NCI-H146 (cell line): ENCODE results near the gene TTC6.

Experiments used
- DNase-seq: peaks from one replicate; lab custom pipeline; 2025; lab: John Stamatoyannopoulos, UW

The TTC6 gene

DNA sequence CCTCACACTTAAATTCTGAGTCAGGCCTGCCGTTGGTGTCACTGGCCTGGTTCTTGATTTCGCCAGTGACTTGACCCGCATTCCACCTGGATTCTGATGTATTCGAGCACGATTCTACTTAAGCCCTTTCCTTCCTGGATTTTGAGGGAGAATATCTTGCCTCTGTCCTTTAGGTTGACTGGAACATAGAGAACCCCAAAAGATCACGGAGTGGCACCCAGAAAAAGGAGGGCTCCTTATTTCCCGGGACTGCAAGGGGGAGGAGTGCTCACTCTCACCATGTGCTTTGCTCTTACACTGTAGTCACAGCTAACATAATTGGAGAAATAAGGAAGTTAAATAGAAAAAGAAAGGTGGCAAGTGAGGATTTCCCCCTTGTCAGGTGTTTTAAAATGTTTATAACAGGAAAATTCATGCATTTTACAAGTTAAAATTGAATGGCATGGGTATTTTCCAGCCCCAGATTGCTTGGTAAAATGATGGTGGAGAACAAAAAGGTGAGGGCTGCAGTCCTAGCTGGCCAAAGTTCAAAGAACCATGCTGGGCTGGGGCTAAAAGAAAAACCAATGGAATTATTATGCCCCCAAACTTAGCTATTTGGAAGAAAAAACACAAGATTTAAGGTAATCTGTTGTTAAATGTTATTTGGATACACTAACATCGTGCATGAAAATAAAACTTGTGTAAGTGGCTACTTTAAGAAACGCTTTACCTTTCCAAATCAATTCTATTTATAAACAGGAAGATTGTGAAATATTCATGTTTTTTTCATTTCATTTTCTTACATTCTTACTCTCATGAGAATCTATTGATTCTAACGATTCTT lies 9.2 kb upstream of the TTC6 start:
- peak; percentile 7 for DNase-seq

DNA sequence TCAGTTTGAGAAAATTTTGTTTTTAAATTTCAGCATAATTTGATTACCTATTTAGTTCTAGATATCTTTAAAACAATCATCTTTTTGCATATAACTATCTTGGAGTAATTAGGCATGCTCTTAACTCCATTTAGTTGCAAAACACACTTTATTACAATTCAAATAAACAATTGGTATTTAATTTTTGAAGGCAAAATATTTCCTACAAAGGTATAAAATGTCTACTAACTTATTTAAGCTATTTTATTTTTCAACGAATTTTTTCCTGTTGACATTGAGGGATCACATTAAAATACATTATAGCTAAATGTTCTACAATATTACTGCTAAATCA lies 8.7 kb upstream of the TTC6 start:
- no peak for DNase-seq

DNA sequence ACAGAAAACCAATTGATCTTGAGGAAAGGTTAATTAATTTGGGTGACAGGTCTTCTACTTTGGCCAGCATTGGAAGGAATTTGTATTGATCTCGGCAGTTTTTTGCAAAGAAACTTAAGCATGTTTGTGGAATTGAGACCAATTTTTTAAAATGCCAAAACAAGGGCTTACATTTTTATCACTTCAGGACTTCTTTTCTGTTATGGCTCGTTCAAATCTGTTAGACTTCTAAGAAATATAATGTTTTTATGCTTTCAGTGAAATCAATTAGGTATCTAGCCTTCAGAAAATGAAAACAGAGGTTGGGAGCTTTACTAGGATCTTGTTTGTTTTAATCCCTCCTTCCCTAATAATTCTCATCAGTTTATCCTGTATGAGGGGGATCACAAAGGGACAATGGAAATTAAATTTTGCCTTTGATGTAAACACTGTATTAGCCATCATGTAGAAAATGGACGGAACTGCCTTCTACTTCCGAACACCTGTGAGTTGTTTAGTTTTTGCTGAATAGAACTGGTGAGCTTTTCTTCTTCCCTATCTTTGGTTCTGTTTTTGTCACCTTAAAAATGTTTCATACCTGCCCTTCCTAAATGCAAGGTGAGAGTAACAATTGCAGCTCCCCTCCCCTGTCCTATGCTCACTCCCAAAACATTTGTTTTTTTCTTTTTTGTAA lies 8.2 kb upstream of the TTC6 start:
- DNase-seq = peak; percentile 24

DNA sequence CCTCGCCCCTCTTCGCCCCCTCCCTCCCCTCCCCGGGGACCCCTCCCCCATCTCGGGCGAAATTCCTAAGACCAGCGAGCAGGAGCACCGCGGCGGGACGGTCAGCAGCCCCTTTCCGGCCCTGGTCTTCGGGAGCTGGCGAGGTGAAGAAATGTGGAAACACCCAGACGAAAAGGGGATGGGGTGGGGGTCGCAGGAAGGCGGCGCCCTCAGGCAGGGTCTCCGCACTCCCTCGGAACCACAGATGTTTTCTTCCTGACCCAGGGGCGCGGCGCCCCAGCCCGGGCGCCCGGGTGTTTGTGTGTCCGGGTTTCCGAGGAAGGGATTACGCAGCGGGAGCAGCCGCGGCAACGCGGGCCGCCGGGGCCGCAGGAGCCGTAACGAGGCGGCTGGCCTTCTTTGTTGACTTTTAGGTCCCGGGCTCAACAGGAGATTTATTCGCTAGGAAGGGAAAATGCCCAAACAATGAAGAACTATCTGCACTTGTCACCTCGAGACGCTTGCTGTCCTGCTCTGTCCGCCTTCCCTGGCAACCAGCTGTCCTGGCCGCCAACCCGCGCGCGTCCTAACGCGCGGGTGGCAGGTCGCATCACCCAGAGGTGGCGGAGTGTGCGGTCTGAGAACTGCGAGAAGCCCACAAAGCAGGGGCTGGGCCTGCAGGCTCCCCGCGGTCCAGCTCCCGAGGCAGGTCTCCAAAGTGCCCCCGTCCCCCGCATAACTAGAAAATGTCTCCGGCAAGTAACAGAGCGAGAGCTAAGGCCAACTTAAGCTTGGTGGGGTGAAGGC lies 7.4 kb upstream of the TTC6 start:
- DNase-seq = peak; percentile 70

DNA sequence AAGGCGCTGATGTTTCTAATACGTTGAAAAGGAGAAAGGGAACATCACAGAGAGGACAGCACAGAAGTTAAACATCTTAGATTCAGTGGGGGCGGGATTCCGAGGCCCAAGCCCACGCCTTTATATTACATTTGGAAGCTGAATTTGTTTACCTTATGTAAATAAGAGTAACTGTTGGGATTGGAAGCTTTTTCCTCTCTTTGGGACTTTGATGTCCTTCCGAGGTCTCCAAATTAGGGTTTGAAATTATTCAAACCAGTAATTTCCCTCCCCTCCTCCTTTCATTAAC lies 6.8 kb upstream of the TTC6 start:
- no peak for DNase-seq

DNA sequence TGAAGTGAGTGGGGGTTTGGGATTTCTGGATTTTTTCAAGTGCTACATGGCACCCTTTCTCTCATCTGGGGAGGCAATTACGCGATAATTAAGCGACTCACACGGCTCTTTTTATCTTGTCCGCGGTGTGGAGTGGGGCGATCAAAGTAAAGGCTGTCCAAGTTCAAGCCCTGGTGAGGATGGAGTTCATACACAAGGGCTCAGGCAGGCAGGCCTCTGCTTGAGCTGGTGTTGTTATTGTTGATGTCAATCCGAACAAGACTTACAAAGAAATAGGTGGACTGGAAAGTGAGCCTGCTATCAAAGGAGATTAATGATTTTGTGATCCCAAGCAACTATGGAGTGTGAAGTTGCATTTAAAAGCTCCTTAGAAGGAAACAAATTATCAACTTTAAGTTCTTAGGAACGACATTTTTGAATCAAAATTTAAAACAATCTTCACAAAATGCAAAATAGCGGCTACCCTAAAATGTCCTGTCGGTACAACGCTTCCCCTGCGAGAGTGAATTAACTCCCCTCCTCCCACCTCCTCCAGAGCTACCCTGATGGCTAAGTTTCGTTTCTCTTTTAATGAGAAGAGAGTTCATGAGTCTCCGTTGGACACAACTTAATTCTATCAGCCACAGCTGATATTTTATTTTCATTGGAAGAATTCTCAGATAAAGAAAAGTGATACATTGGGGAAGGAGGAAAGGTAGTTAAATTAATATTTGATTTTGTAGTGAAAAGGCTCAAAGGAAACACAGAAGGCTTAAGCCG lies 6.3 kb upstream of the TTC6 start:
- DNase-seq = peak; percentile 56

DNA sequence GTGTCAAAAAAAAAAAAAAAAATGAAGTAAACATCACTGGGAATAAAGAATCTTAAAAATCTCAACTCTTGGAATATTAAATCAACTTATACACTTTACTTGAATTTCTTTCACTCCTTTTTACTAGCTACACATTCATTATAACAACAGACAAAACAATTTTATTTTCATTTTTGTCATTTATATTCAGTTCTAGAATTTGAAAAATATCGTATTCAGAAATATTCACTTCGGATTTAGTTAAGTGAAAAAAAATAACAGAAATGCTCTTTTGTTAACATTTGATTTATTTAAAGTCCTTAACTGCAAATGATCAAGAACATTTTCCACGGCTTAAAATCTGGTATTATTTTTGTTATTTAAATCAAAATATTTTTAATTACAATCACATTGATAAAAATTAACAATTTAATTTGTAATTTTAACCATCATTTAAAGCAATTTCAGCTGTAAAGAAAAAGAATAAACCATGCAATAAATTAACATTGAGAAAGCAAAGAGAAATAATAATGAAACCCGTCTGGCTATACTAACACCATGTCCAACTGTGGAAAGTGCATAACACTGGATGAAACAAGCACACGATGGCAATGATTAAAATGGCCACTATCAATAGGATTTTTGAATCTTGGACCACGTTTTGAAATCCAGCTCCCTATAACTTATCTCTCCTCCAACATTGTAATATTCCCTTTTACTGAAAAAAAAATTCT lies 5.6 kb upstream of the TTC6 start:
- peak; percentile 31 for DNase-seq

DNA sequence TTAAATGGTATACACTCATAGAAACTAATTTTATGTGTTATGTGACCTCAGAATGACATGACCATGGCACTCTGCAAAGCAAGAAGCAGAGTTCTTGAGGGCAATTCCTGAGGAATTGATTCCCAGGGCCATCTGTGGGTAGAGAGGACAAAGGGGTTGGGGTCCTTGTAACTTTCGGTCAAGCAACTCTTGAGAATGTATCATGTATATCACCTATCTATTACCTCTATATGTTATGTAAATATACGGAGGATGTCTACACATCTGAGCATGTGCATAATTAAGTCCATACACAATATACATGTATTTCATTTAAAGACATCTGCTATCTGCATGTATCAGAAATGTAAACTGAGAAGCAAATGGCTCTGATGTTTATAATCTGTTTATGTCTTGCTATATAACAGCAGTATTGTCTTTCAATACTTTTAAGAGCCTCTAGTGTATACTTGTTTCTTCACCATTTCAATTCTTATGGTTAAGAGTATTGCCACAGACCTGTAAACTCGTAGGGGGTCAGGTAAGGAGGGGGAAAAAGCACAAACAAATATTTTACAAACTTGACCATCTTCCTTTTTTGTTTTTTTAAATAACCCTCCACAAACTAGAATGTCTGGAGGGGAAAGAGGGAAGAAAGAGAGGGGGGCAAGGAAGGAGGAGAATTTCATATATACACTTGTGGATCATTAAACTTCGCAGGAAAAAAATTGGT lies 4.8 kb upstream of the TTC6 start:
- peak; percentile 31 for DNase-seq

DNA sequence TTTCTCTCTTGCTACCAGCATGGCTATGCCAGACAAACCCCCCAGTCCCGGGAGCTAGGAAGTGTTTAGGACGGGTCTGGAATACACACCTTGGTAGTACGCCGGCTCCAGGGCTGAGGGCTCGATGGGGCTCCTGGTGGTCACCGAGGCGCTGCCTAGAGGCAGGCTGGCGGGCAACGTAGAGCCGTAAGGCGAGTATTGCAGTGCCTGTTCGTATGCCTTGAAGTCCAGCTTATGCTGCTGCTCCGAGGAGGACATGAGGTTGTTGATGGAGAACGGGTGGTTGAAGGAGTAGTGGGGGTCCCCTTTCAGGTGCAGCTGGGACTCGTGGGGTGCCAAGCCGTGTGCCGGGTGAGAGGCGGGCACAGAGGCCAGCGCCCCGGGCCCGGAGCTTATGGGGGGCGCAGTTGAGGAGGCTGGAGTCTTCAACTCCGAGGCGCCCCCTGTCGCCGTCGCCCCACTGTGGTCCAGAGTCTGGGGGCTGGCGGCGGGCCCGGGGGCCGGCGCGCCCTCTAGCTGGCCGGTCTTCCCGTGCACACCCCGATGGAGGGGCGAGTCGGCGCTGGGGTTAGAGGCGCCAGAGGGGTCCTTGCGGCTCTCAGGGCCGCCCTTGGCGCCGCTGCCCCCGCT lies 4.0 kb upstream of the TTC6 start:
- DNase-seq = peak; percentile 58

DNA sequence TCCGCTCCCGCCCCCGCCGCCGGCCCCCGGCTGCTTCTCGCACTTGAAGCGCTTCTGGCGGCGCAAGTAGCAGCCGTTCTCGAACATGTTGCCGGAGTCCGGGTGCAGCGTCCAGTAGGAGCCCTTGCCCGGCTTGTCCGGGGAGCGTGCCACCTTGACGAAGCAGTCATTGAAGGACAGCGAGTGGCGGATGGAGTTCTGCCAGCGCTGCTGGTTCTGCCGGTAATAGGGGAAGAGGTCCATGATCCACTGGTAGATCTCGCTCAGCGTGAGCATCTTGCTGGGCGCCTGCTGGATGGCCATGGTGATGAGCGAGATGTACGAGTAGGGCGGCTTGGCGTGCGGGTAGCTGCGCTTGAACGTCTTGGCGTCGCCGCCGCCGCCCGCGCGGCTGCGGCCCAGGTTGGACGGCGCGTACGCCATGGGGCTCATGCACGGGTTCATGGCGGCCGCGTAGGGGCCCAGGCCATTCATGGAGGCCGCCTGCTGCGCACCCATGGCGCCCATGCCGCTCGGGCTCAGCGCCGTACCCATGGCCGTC lies 3.4 kb upstream of the TTC6 start:
- peak; percentile 64 for DNase-seq

DNA sequence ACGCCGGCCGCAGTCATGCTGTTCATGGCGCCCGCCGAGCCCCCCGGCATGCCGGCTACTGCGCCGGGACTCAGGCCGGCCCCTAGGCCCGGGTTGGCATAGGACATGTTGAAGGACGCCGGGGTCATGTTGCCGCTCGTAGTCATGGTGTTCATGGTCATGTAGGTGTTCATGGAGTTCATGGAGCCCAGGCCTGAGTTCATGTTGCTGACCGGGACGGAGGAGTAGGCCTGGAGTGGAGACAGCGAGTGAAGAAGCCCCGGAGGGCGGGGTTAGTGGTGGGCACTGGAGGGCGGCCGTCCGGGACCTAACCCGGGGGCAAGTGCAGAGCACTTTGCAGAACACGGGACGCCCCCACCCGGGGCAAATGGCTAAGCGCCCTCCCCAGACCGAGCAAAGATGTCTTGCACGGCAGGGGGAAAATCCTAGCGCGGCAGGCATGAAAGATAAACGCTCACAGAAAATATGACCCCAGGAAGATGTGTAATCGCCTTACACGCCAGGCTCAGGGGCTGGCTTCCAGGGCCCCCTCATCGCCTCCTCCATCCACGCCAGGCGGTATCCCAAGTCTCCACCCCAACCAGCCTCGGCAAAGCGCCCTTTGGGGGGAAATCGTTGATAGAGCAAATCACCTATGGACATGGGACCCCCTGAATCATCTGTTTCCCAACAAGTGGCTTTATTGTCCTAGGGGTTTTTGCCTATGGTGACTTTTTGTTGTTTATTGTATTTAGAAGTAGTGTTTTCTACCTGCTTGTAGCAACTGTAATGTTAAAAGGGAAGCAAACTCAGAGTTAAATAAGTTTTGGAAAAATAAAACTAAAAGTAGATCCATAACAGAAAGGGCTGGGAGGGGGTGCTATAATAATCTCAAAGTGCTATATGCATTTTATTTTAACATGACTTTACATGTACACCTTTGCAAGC lies 2.7 kb upstream of the TTC6 start:
- peak; percentile 67 for DNase-seq

DNA sequence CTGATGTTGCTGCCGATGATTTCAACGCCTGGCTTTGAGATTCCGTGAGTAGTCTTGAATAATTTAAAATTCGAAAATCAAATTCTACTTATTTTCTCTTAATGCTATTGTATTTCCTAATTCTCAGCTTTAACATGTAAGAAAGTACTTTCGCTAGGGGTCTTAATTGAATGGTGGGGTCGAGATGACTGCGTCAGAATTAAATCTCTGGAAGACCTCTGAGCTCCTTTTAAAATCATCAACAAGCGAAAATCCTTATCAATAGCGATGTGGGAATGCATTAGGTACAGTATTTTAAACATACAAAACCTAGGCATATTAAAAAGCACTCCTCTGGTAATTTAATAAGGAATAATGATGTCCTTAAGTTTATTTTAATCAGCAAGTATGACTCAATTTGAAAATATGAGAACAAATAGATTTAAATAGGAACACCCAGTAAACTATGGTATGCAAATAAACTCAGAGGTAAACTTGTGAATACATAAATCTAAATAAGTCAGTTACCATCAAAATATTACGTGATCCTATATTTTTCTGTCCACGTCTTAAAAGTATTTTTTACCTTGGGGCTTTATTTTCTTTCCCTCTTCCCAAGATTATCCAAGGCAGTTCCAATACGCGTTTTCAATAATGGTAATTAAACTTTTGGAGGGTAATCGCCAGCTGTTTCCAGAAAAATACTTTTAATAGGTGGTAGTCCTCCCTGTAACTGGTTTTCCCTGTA lies 1.8 kb upstream of the TTC6 start:
- DNase-seq = peak; percentile 5

DNA sequence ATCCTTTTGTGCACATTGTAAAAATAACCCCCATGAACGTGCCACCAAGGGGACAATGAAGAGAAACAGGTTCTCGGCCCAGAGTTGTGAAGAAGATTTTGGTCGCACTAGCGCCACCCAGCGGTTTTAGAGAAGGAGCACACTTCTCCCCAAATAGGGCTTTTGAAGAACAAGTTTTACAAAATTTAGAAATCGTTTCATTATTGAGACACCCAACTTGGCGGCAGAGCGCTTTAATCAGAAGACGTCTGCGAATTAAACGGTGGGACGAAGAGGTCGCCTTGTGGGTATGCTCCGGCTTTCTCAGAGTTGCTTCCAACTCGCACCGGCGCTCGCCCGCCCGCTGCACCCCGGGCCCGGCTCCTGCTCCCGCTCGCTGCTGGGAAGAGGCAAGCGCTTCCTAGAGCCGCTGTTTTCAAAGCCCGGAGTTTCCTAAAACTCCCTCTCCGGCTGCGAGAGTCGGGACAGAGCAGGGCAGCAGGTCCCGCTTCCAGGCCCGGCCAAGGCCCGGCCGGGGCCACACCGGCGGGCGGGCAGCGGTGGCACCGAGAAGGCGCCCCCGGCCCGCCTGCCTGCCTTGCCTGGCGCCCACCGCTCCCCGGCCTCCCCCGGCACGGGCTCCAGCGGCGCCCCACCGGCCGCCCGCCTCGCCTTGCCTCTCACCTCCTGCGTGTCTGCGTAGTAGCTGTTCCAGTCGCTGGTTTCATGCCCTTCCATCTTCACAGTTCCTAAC lies 1.0 kb upstream of the TTC6 start:
- DNase-seq = peak; percentile 86

DNA sequence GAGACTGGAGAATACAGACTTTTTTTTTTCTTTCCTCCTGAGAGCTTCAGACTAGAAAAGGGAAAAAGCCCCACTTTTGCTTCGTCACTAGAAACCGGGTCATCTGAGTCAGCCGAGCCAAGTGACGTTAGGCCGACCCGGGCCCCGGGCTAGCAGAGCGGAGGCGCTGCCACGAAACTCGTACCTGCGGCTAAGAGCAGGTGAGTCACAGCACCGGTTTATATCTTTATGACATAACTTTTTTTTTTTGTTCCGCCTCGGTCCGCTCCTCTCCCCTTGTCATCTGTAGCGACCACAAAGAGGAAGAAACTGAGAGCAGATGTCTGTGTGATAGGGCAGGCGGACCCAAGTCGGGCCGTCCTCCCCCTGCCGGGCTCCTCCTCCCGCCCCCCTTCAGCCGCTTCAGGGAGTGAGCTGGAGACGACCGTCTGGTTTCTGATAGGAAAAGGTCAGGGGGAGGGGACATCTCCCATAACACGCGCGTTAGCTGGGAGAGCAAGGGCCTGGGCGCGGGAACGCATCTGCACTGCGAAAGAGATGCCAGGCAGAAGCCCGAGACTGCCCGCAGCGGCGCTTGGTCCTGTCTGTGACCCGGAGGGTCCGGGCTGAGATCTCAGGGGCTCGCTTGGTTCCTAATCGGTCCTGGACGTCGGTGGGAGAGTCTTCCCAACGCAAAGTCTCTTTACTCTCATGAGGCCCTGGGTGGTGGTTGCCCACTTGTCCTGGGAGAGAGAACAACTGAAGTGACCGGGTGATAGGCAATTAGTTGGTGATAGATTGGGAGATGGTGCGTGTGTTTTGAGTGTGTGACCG lies 586 bp downstream of the TTC6 start:
- peak; percentile 96 for DNase-seq

DNA sequence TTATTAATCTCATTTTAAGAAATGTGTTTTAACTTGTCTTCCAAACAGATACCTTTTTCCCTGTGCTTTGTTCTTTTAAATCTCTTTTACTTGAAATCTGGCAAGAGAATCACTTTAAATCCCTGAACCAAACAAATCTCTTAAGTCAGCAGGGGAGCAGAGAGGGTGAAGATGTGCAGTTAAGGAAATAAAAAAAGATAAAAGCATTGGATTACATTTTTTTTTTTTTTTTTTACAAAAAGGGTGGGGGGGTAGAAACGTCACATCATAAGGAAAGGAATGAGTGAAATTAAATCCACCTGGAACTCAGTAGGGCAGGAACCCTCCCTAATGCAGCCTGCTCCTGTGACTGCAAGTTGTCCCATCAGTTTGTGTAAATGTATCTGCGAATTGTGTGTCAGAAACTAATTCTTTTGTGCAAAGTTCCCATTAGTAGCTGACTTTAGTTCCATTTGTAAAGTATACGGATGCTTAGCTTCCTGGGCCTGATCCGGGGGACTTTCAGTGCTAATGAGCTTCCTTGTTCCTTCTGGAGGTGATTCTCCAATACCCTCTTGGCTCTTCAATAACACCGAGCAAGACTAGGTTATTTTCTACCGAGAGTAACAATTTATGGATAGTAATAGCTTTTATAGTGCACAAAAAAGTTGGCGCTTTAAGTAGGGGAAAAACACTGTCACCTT lies 1.5 kb downstream of the TTC6 start:
- peak; percentile 24 for DNase-seq

DNA sequence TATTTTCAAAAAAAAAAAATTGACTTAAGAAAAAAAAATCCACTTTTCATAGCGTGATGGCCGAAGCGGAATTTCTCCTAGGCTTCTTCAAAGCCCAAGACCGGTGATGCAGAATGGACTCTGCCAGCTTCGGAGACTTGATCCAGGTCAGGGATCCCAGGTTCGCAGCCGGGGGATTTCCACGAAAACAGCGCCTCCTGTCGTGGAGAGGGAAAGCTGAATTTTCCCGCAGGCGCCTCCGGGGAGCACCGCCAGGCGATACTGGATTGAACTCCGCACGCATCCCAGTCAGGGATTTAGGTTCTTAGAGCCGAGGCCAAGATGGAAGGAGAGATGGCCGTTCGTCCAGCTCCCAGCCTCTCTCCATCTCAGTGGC lies 2.1 kb downstream of the TTC6 start:
- DNase-seq = peak; percentile 62
